Peyer's patch (tissue), 4 donors: ENCODE measurements around the gene DNAJC17. TPM values are rescaled to one million over a fixed set of nuclear protein-coding genes. Genes with fewer than 3 reads are reported as not detected.

Experiments used
- DNase-seq, 3 donors: peaks; one replicate each; pipeline ENCODE4 v3.0.0-alpha.2; 2017 to 2019
- H3K27ac ChIP-seq, 4 donors: fragments of 200-600 bp; sonication (generic); one replicate each; pipeline ENCODE4 v1.5.1; 2016 to 2019
- H3K27me3 ChIP-seq, 2 donors: fragments of 200-600 bp; sonication (generic); one replicate each; pipeline ENCODE4 v1.5.1; 2019
- H3K36me3 ChIP-seq, 3 donors: fragments of 200-600 bp; sonication (generic); one replicate each; pipeline ENCODE4 v1.5.1; 2016 to 2019
- H3K4me1 ChIP-seq, 4 donors: fragments of 200-600 bp; sonication (generic); one replicate each; pipeline ENCODE4 v1.5.1; 2016 to 2019
- H3K4me3 ChIP-seq, 4 donors: fragments of 200-600 bp; sonication (generic); 1 replicate in 3 of 4; 2 replicates in 1 of 4; pipeline ENCODE4 v1.5.1; 2016 to 2019; ENCODE audit warnings: mild to moderate bottlenecking in 1 of 4
- H3K9me3 ChIP-seq, 4 donors: fragments of 200-600 bp; sonication (generic); one replicate each; pipeline ENCODE4 v1.5.1; 2016 to 2019; ENCODE audit warnings: mild to moderate bottlenecking in 1 of 4
- CTCF ChIP-seq, 6 experiments: fragments of 450-650 bp in 4 of 6; fragments of 200-600 bp in 2 of 6; sonication (generic) in 1 of 6; IDR thresholded peaks; one replicate each; pipeline ENCODE4 v1.5.1; 2017 to 2019; ENCODE audit warnings: antibody characterized with exemption in 6 of 6, mild to moderate bottlenecking in 3 of 6, moderate library complexity in 1 of 6
- POLR2A ChIP-seq, 2 donors: fragments of 450-650 bp; IDR thresholded peaks; one replicate each; pipeline ENCODE4 v1.5.1; 2017; ENCODE audit warnings: antibody characterized with exemption in 2 of 2, mild to moderate bottlenecking in 2 of 2, moderate library complexity in 2 of 2
- total RNA-seq, 4 donors: library from RNA; depleted of rRNA; stranded (reverse); fragments of >200 nt; gene quantifications; one replicate each; pipeline ENCODE4 v1.1.0, GENCODE V29; 2016

DNAJC17 gene
- total RNA-seq, 4 donors from 2014 or later: 26.9 to 37.1 (median 32.9) TPM

- H3K9me3 ChIP-seq: no peaks in the 10 kb centered on the region
- no peaks in the 10 kb centered on the region for H3K36me3 ChIP-seq
- H3K27me3 ChIP-seq: no peaks in the 10 kb centered on the region
- peaks cover 0 to 6% (median 0%) of the 10 kb centered on the region in 4 donors for H3K4me1 ChIP-seq
- TF ChIP-seq CTCF (IDR thresholded peaks at IDR 0.05): no peak
- no peak for TF ChIP-seq POLR2A (IDR thresholded peaks at IDR 0.05)
- H3K27ac ChIP-seq: no peak overlapping the region
- H3K4me3 ChIP-seq: no peak overlapping the region
- DNase-seq: no peak
Observed at GRCh38 chr15:40838756-40839155, 31.5 kb upstream of the DNAJC17 start.

- no peak for DNase-seq
- Histone ChIP-seq H3K27ac (no peak overlapping the region), H3K4me1 (no peaks in the 10 kb centered on the region), H3K9me3 (no peaks in the 10 kb centered on the region), H3K4me3 (no peak overlapping the region), H3K27me3 (no peaks in the 10 kb centered on the region), H3K36me3 (no peaks in the 10 kb centered on the region)
- no peak for TF ChIP-seq CTCF (IDR thresholded peaks at IDR 0.05)
- no peak for TF ChIP-seq POLR2A (IDR thresholded peaks at IDR 0.05)
Observed at GRCh38 chr15:40836020-40836419, 28.7 kb upstream of the DNAJC17 start.

- no peak overlapping the region for H3K27ac ChIP-seq
- no peaks in the 10 kb centered on the region for H3K4me1 ChIP-seq
- DNase-seq: no peak
- no peak for TF ChIP-seq POLR2A (IDR thresholded peaks at IDR 0.05)
- no peak for TF ChIP-seq CTCF (IDR thresholded peaks at IDR 0.05)
- no peak overlapping the region for H3K4me3 ChIP-seq
- no peaks in the 10 kb centered on the region for H3K9me3 ChIP-seq
- H3K36me3 ChIP-seq: no peaks in the 10 kb centered on the region
- H3K27me3 ChIP-seq: no peaks in the 10 kb centered on the region
Observed at GRCh38 chr15:40832903-40833302, 25.6 kb upstream of the DNAJC17 start.

GRCh38 chr15:40831861-40832260, 24.6 kb upstream of the DNAJC17 start:
- Histone ChIP-seq H3K4me1 (no peaks in the 10 kb centered on the region), H3K27me3 (no peaks in the 10 kb centered on the region), H3K27ac (no peak overlapping the region), H3K9me3 (no peaks in the 10 kb centered on the region), H3K36me3 (no peaks in the 10 kb centered on the region), H3K4me3 (no peak overlapping the region)
- DNase-seq: no peak
- no peak for TF ChIP-seq CTCF (IDR thresholded peaks at IDR 0.05)
- no peak for TF ChIP-seq POLR2A (IDR thresholded peaks at IDR 0.05)

GRCh38 chr15:40830884-40831283, 23.6 kb upstream of the DNAJC17 start:
- Histone ChIP-seq H3K4me3 (no peak overlapping the region), H3K27ac (no peak overlapping the region), H3K27me3 (no peaks in the 10 kb centered on the region), H3K9me3 (no peaks in the 10 kb centered on the region), H3K4me1 (peaks cover 0 to 3% (median 0%) of the 10 kb centered on the region in 4 donors), H3K36me3 (no peaks in the 10 kb centered on the region)
- no peak for TF ChIP-seq POLR2A (IDR thresholded peaks at IDR 0.05)
- no peak for DNase-seq

GRCh38 chr15:40829115-40829514, 21.8 kb upstream of the DNAJC17 start:
- no peaks in the 10 kb centered on the region for H3K9me3 ChIP-seq

More at GRCh38 chr15:40829115-40829514, 21.8 kb upstream of the DNAJC17 start:
- Histone ChIP-seq H3K4me3 (peak overlapping the region in 2 of 4 donors; percentile 58 to 68), H3K4me1 (peaks cover 0 to 9% (median 2%) of the 10 kb centered on the region in 4 donors), H3K27ac (peak overlapping the region in 3 of 4 donors; percentile 71 to 96 (median 86)), H3K36me3 (no peaks in the 10 kb centered on the region), H3K27me3 (no peaks in the 10 kb centered on the region)
- DNase-seq: peak in 1 of 3 donors; percentile 57
- TF ChIP-seq POLR2A (IDR thresholded peaks at IDR 0.05) (no peak), CTCF (IDR thresholded peaks at IDR 0.05) (no peak)
